Neural progenitor cell (in vitro differentiated cells): ENCODE results near the gene KCNMA1. TPM values are rescaled to one million over a fixed set of nuclear protein-coding genes. Genes with fewer than 3 reads are reported as not detected.
A peak's percentile ranks its signal among the peaks of the same experiment; 100 is the strongest.

ENCODE experiments used
- DNase-seq: peaks from one replicate; pipeline ENCODE4 v3.0.0-alpha.2; 2016; ENCODE audit warnings: low spot score
- H2AFZ ChIP-seq: fragments of 200-600 bp; sonication (generic); replicated peaks from 2 replicates; pipeline ENCODE4 v1.6.1; 2016; ENCODE audit warnings: antibody characterized with exemption
- H3F3A ChIP-seq: fragments of 200-600 bp; sonication (generic); 2 replicates; pipeline ENCODE4 v1.6.1; 2016; ENCODE audit warnings: antibody characterized with exemption, low read depth
- H3K27ac ChIP-seq: fragments of 200-600 bp; sonication (generic); 2 replicates; pipeline ENCODE4 v1.5.1; 2016; ENCODE audit warnings: mild to moderate bottlenecking
- H3K27me3 ChIP-seq: fragments of 200-600 bp; sonication (generic); 2 replicates; pipeline ENCODE4 v1.6.1; 2016; ENCODE audit warnings: mild to moderate bottlenecking, moderate library complexity
- H3K36me3 ChIP-seq: fragments of 200-600 bp; sonication (generic); 2 replicates; pipeline ENCODE4 v1.5.1; 2016
- H3K4me1 ChIP-seq: fragments of 200-600 bp; sonication (generic); 2 replicates; pipeline ENCODE4 v1.6.1; 2016; ENCODE audit warnings: mixed run types
- H3K4me2 ChIP-seq: fragments of 200-600 bp; sonication (generic); 2 replicates; pipeline ENCODE4 v1.6.1; 2016
- H3K4me3 ChIP-seq: fragments of 200-600 bp; sonication (generic); 2 replicates; pipeline ENCODE4 v1.5.1; 2016
- H3K79me2 ChIP-seq: fragments of 200-600 bp; sonication (generic); 2 replicates; pipeline ENCODE4 v1.6.1; 2016; ENCODE audit warnings: low read depth
- H3K9ac ChIP-seq: fragments of 200-600 bp; sonication (generic); 2 replicates; pipeline ENCODE4 v1.6.1; 2016
- H3K9me3 ChIP-seq: fragments of 200-600 bp; sonication (generic); 2 replicates; pipeline ENCODE4 v1.5.1; 2016; ENCODE audit warnings: low read depth
- H4K20me1 ChIP-seq: fragments of 200-600 bp; sonication (generic); 2 replicates; pipeline ENCODE4 v1.6.1; 2016; ENCODE audit warnings: low read depth
- H3K27ac Mint-ChIP-seq: 3 replicates; pipeline ENCODE4 v1.8.0; 2021; ENCODE audit warnings: mixed read lengths
- H3K27me3 Mint-ChIP-seq: 2 replicates; pipeline ENCODE4 v1.8.0; 2022; ENCODE audit warnings: low read depth, mild to moderate bottlenecking, inconsistent platforms, moderate library complexity, mixed read lengths; ENCODE audit not compliant: insufficient read depth
- H3K36me3 Mint-ChIP-seq: 3 replicates; pipeline ENCODE4 v1.8.0; 2021; ENCODE audit warnings: mixed read lengths
- H3K4me1 Mint-ChIP-seq: 3 replicates; pipeline ENCODE4 v1.8.0; 2021; ENCODE audit warnings: mixed read lengths
- H3K4me3 Mint-ChIP-seq: 3 replicates; pipeline ENCODE4 v1.8.0; 2021; ENCODE audit warnings: mild to moderate bottlenecking, moderate library complexity, mixed read lengths
- H3K9me3 Mint-ChIP-seq: 3 replicates; pipeline ENCODE4 v1.8.0; 2020; ENCODE audit warnings: mixed read lengths
- EZH2 ChIP-seq: fragments of 200-600 bp; sonication (generic); IDR thresholded peaks from 2 replicates; pipeline ENCODE4 v1.6.1; 2017; ENCODE audit warnings: antibody characterized with exemption, mild to moderate bottlenecking, moderate library complexity
- EZH2phosphoT487 ChIP-seq: fragments of 200-600 bp; sonication (generic); IDR thresholded peaks from 2 replicates; pipeline ENCODE4 v1.6.1; 2017; ENCODE audit warnings: antibody characterized with exemption
- total RNA-seq: library from RNA; depleted of rRNA; stranded (reverse); fragments of >200 nt; gene quantifications from 2 replicates; pipeline ENCODE4 v1.2.3, GENCODE V29; 2015; ENCODE audit warnings: low replicate concordance
- TF ChIP-seq, protein P1 (sequence below): fragments of 200-600 bp; sonication (generic); IDR thresholded peaks from 2 replicates; pipeline ENCODE4 v1.5.1; 2017; ENCODE audit warnings: antibody characterized with exemption, mild to moderate bottlenecking

The KCNMA1 gene
- total RNA-seq, 1 donor from 2014 or later: 2.4 TPM

DNA sequence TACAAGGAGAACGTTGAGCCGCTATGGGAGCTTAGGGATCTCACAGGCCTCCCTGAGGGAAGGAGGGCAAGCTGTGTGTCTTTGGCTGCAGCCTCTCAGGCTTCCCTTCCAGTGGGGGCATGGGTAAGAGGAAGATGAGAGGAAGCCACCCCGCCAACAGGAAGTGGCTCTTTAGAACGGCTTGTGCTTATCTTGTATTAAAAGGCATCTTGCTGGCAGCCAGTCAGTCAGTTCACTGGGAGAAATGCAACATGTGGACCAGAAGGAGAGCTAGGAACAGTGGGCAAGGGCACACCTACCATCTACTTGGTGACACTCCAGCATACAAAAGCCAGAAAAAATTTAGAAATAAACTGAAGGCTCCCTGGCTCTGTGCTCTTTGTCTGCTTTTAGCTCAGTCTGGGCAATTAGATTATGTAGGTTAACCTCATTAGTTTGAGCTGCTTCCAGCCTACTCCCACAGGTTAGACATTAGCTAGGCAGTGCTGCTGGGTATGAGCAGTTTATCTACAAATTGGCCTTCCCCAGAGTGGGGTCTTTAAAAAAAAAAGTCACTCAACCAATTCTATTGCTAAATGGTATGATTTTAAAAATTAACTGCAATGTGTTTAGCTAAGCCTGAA, 595.9 kb downstream of the KCNMA1 start:
- no peaks in the 10 kb centered on the region for H3K27me3 ChIP-seq
- H4K20me1 ChIP-seq: no peaks in the 10 kb centered on the region
- H3K9ac ChIP-seq: no peak overlapping the region
- no peak overlapping the region for H3K27ac ChIP-seq
- no peaks in the 10 kb centered on the region for H3K9me3 Mint-ChIP-seq
- no peak overlapping the region for H3K4me3 ChIP-seq
- TF ChIP-seq, protein P1, sequence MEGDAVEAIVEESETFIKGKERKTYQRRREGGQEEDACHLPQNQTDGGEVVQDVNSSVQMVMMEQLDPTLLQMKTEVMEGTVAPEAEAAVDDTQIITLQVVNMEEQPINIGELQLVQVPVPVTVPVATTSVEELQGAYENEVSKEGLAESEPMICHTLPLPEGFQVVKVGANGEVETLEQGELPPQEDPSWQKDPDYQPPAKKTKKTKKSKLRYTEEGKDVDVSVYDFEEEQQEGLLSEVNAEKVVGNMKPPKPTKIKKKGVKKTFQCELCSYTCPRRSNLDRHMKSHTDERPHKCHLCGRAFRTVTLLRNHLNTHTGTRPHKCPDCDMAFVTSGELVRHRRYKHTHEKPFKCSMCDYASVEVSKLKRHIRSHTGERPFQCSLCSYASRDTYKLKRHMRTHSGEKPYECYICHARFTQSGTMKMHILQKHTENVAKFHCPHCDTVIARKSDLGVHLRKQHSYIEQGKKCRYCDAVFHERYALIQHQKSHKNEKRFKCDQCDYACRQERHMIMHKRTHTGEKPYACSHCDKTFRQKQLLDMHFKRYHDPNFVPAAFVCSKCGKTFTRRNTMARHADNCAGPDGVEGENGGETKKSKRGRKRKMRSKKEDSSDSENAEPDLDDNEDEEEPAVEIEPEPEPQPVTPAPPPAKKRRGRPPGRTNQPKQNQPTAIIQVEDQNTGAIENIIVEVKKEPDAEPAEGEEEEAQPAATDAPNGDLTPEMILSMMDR: no peak
- TF ChIP-seq EZH2phosphoT487: no peak
- TF ChIP-seq EZH2: no peak
- H3F3A ChIP-seq: peaks cover 12% of the 10 kb centered on the region
- no peak overlapping the region for H3K4me3 Mint-ChIP-seq
- H3K4me1 Mint-ChIP-seq: peaks cover 7% of the 10 kb centered on the region
- peaks cover 10% of the 10 kb centered on the region for H3K4me1 ChIP-seq
- DNase-seq: no peak
- no peaks in the 10 kb centered on the region for H3K27me3 Mint-ChIP-seq
- H3K36me3 ChIP-seq: no peaks in the 10 kb centered on the region
- no peaks in the 10 kb centered on the region for H3K79me2 ChIP-seq
- H3K36me3 Mint-ChIP-seq: no peaks in the 10 kb centered on the region
- H2AFZ ChIP-seq: peak overlapping the region; percentile 76
- H3K9me3 ChIP-seq: no peaks in the 10 kb centered on the region
- H3K4me2 ChIP-seq: no peak overlapping the region
- no peak overlapping the region for H3K27ac Mint-ChIP-seq

DNA sequence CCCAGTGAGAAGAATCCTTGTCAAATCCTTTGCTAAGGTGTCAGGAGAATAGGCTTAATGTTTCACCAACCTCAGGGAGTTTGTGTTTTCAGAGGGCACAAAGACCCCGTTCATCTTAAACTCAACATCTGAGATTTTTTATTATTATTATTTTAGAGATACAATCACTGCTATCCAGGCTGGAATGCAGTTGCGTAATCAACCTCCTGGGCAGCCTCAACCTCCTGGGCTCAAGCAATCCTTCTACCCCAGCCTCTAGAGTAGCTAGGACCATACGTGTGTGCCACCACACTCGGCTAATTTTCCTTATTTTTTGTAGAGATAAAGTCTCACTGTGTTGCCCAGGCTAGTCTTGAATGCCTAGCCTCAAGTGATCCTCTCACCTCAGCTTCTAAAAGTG, 599.2 kb downstream of the KCNMA1 start:
- H3K27me3 Mint-ChIP-seq: no peaks in the 10 kb centered on the region
- Histone ChIP-seq H3K27ac (no peak overlapping the region), H3K27me3 (no peaks in the 10 kb centered on the region), H3K4me1 (peaks cover 10% of the 10 kb centered on the region), H4K20me1 (no peaks in the 10 kb centered on the region), H3K79me2 (no peaks in the 10 kb centered on the region), H3K9ac (no peak overlapping the region), H3K4me3 (no peak overlapping the region), H2AFZ (peak overlapping the region; percentile 88), H3K4me2 (no peak overlapping the region), H3K9me3 (no peaks in the 10 kb centered on the region), H3F3A (peaks cover 12% of the 10 kb centered on the region), H3K36me3 (no peaks in the 10 kb centered on the region)
- TF ChIP-seq, protein P1: no peak
- TF ChIP-seq EZH2phosphoT487 (no peak), EZH2 (no peak)
- peaks cover 7% of the 10 kb centered on the region for H3K4me1 Mint-ChIP-seq
- no peak overlapping the region for H3K4me3 Mint-ChIP-seq
- no peaks in the 10 kb centered on the region for H3K9me3 Mint-ChIP-seq
- DNase-seq: no peak
- H3K27ac Mint-ChIP-seq: no peak overlapping the region
- no peaks in the 10 kb centered on the region for H3K36me3 Mint-ChIP-seq

- Histone ChIP-seq H4K20me1 (no peaks in the 10 kb centered on the region), H2AFZ (peak overlapping the region; percentile 88), H3K4me3 (no peak overlapping the region), H3K9me3 (no peaks in the 10 kb centered on the region), H3K79me2 (no peaks in the 10 kb centered on the region), H3F3A (peaks cover 12% of the 10 kb centered on the region), H3K9ac (no peak overlapping the region), H3K27ac (no peak overlapping the region), H3K4me2 (peak overlapping the region; percentile 55), H3K27me3 (no peaks in the 10 kb centered on the region), H3K4me1 (peaks cover 10% of the 10 kb centered on the region), H3K36me3 (no peaks in the 10 kb centered on the region)
- Mint-ChIP-seq H3K4me3 (no peak overlapping the region), H3K36me3 (no peaks in the 10 kb centered on the region), H3K27ac (no peak overlapping the region), H3K4me1 (peaks cover 7% of the 10 kb centered on the region), H3K27me3 (no peaks in the 10 kb centered on the region), H3K9me3 (no peaks in the 10 kb centered on the region)
- TF ChIP-seq EZH2 (no peak), EZH2phosphoT487 (no peak)
- TF ChIP-seq, protein P1: no peak
- peak; percentile 35 for DNase-seq
These were observed 599.7 kb downstream of the KCNMA1 start for GRCh38 chr10:77037735-77038403.
